Calu3 (cell line): Measurements from ENCODE around the gene IGIP. TPM values are rescaled to one million over a fixed set of nuclear protein-coding genes. Genes with fewer than 3 reads are reported as not detected.

ENCODE experiments used
- BruUV-seq: library from RNA; stranded (reverse); fragments of 400-500 nt; replicated peaks from 2 replicates; lab custom pipeline; 2021; lab: Mats Ljungman, UMichigan
- CTCF ChIA-PET: fragments of 300-600 bp; sonication (Branson Sonifier 250); formaldehyde crosslinking; loops from one replicate; lab custom pipeline; 2022; ENCODE audit warnings: antibody characterized with exemption; lab: Charles Lee
- DNase-seq: peaks from one replicate; pipeline ENCODE4 v3.0.0; 2022
- H3K27ac Mint-ChIP-seq: one replicate; pipeline ENCODE4 v1.8.0; 2022; ENCODE audit warnings: mixed read lengths; ENCODE audit not compliant: unreplicated experiment
- H3K27me3 Mint-ChIP-seq: one replicate; pipeline ENCODE4 v1.8.0; 2022; ENCODE audit warnings: mixed read lengths; ENCODE audit not compliant: unreplicated experiment
- H3K36me3 Mint-ChIP-seq: one replicate; pipeline ENCODE4 v1.8.0; 2022; ENCODE audit warnings: mild to moderate bottlenecking, moderate library complexity, mixed read lengths; ENCODE audit not compliant: insufficient read depth, unreplicated experiment
- H3K4me1 Mint-ChIP-seq: one replicate; pipeline ENCODE4 v1.8.0; 2022; ENCODE audit warnings: mild to moderate bottlenecking, low read depth, mixed read lengths; ENCODE audit not compliant: unreplicated experiment
- H3K4me3 Mint-ChIP-seq: one replicate; pipeline ENCODE4 v1.8.0; 2022; ENCODE audit warnings: mild to moderate bottlenecking, low read depth, moderate library complexity, mixed read lengths; ENCODE audit not compliant: unreplicated experiment
- H3K9me3 Mint-ChIP-seq: one replicate; pipeline ENCODE4 v1.8.0; 2022; ENCODE audit warnings: low read depth, mixed read lengths; ENCODE audit not compliant: unreplicated experiment
- CTCF ChIP-seq: fragments of 200-600 bp; IDR thresholded peaks from one replicate; pipeline ENCODE4 v1.8.0; 2022; ENCODE audit warnings: antibody characterized with exemption; ENCODE audit not compliant: unreplicated experiment
- intact Hi-C: fragments of 100-400 bp; cut with micrococcal nuclease; formaldehyde crosslinking; loops from one replicate; pipeline ENCODE4 v1.10.0; 2022; ENCODE audit not compliant: unreplicated experiment
- total RNA-seq: library from RNA; stranded (reverse); gene quantifications from 2 replicates; pipeline ENCODE4 v1.2.3, GENCODE V29; 2022

The IGIP gene
- total RNA-seq, 1 experiment from 2014 or later: 6.2 TPM

GRCh38 chr5:140162275-140162674, 36.5 kb downstream of the IGIP start:
- peaks cover 44% of the 10 kb centered on the region for H3K4me1 Mint-ChIP-seq
- intact Hi-C loops: no loop called here
- CTCF ChIA-PET: interaction anchor here (0.6 kb wide), 1 partner anchor 111 kb away, joined by 3 read pairs; no protein-coding TSS in a partner anchor

GRCh38 chr5:140162781-140163180, 37.0 kb downstream of the IGIP start:
- peaks cover 5% of the 10 kb centered on the region for H3K36me3 Mint-ChIP-seq
- no peak for DNase-seq
- no peaks in the 10 kb centered on the region for H3K9me3 Mint-ChIP-seq
- CTCF ChIA-PET: no interaction called here
- H3K27me3 Mint-ChIP-seq: no peaks in the 10 kb centered on the region
- no peak for TF ChIP-seq CTCF
- H3K4me1 Mint-ChIP-seq: peaks cover 44% of the 10 kb centered on the region
- H3K27ac Mint-ChIP-seq: no peak overlapping the region
- no peak overlapping the region for H3K4me3 Mint-ChIP-seq
- BruUV-seq: no TSS peak
- intact Hi-C loops: no loop called here

More at GRCh38 chr5:140162275-140162674, 36.5 kb downstream of the IGIP start:
- BruUV-seq: no TSS peak
- no peak overlapping the region for H3K27ac Mint-ChIP-seq
- H3K27me3 Mint-ChIP-seq: no peaks in the 10 kb centered on the region
- no peak for DNase-seq
- peaks cover 6% of the 10 kb centered on the region for H3K36me3 Mint-ChIP-seq
- no peaks in the 10 kb centered on the region for H3K9me3 Mint-ChIP-seq
- TF ChIP-seq CTCF: no peak
- H3K4me3 Mint-ChIP-seq: no peak overlapping the region

- H3K27me3 Mint-ChIP-seq: no peaks in the 10 kb centered on the region
- H3K4me1 Mint-ChIP-seq: peaks cover 52% of the 10 kb centered on the region
- TF ChIP-seq CTCF: no peak
- CTCF ChIA-PET: interaction anchor here (0.6 to 2.1 kb wide), 6 partner anchors 10 to 473 kb away, joined by 3 to 7 read pairs (median 4); partner anchors contain the start of gene CYSTM1
- intact Hi-C loops: no loop called here
- H3K9me3 Mint-ChIP-seq: no peaks in the 10 kb centered on the region
- peak; percentile 71 for DNase-seq
- peak overlapping the region; percentile 35 for H3K4me3 Mint-ChIP-seq
- peaks cover 5% of the 10 kb centered on the region for H3K36me3 Mint-ChIP-seq
- BruUV-seq: no TSS peak
- peak overlapping the region; percentile 81 for H3K27ac Mint-ChIP-seq
These were observed 39.6 kb downstream of the IGIP start for GRCh38 chr5:140165101-140165922.

- CTCF ChIA-PET: interaction anchor here (0.8 to 2.1 kb wide), 2 partner anchors 9 to 130 kb away, joined by 5 to 7 read pairs; partner anchors contain the start of gene CYSTM1
- no TSS peak for BruUV-seq
- TF ChIP-seq CTCF: no peak
- DNase-seq: no peak
- Mint-ChIP-seq H3K27me3 (no peaks in the 10 kb centered on the region), H3K36me3 (peaks cover 5% of the 10 kb centered on the region), H3K9me3 (no peaks in the 10 kb centered on the region), H3K4me3 (no peak overlapping the region), H3K27ac (no peak overlapping the region), H3K4me1 (peaks cover 52% of the 10 kb centered on the region)
- intact Hi-C loops: no loop called here
These were observed 40.2 kb downstream of the IGIP start for GRCh38 chr5:140165923-140166270.
